ENCODE results near the gene PSMB4. TPM values are rescaled to one million over a fixed set of nuclear protein-coding genes. Genes with fewer than 3 reads are reported as not detected.
"Not testable (repeated sequence)": the region's sequence is repeated elsewhere in the genome, so short reads cannot be mapped to it uniquely, and the experiment has no call there.

Gene PSMB4
- polyA plus RNA-seq, 6 donors from 2014 or later, result 50.2 to 79.3 (median 57.7) TPM

- no peak for ATAC-seq (ENCODE audit: low read depth in 2 of 2)
- H3K4me3 Mint-ChIP-seq, result no peak overlapping the region
- no peak for DNase-seq
- H3K36me3 Mint-ChIP-seq, result peaks cover 16 to 20% of the 10 kb centered on the region in 2 donors
- H3K27me3 Mint-ChIP-seq, result no peaks in the 10 kb centered on the region
- peak overlapping the region in 3 of 6 donors; percentile 52 to 65 (median 53) for H3K27ac Mint-ChIP-seq
- peaks cover 0 to 4% (median 0%) of the 10 kb centered on the region in 3 donors for H3K4me1 Mint-ChIP-seq
- H3K9me3 Mint-ChIP-seq, result no peaks in the 10 kb centered on the region
These were observed 28.7 kb downstream of the PSMB4 start for GRCh38 chr1:151428068-151428467.

- not testable (repeated sequence) for ATAC-seq (ENCODE audit: low read depth in 2 of 2); H3K4me3 Mint-ChIP-seq; H3K36me3 Mint-ChIP-seq; H3K27ac Mint-ChIP-seq; H3K27me3 Mint-ChIP-seq; H3K9me3 Mint-ChIP-seq; DNase-seq
- H3K4me1 Mint-ChIP-seq, result peaks cover 9 to 39% (median 17%) of the 10 kb centered on the region in 3 donors
These were observed 34.5 kb downstream of the PSMB4 start for GRCh38 chr1:151433827-151434226.

- no peak overlapping the region for H3K4me3 Mint-ChIP-seq
- peaks cover 0 to under 1% of the 10 kb centered on the region in 2 donors for H3K36me3 Mint-ChIP-seq
- H3K4me1 Mint-ChIP-seq, result peaks cover 10 to 44% (median 25%) of the 10 kb centered on the region in 3 donors
- peak overlapping the region in 1 of 6 donors; percentile 30 for H3K27ac Mint-ChIP-seq
- H3K9me3 Mint-ChIP-seq, result no peaks in the 10 kb centered on the region
- ATAC-seq (ENCODE audit: low read depth in 2 of 2), result no peak
- no peaks in the 10 kb centered on the region for H3K27me3 Mint-ChIP-seq
- DNase-seq, result no peak
These were observed 35.8 kb downstream of the PSMB4 start for GRCh38 chr1:151435174-151435573.

GRCh38 chr1:151436985-151437384 lies 37.6 kb downstream of the PSMB4 start:
- Mint-ChIP-seq H3K36me3 (peaks cover 0 to 11% of the 10 kb centered on the region in 2 donors), H3K4me1 (peaks cover 20 to 49% (median 38%) of the 10 kb centered on the region in 3 donors), H3K27me3 (no peaks in the 10 kb centered on the region), H3K9me3 (no peaks in the 10 kb centered on the region), H3K27ac (no peak overlapping the region), H3K4me3 (no peak overlapping the region)
- no peak for DNase-seq
- ATAC-seq (ENCODE audit: low read depth in 2 of 2), result no peak

- peaks cover 20 to 49% (median 38%) of the 10 kb centered on the region in 3 donors for H3K4me1 Mint-ChIP-seq
- not testable (repeated sequence) for H3K27ac Mint-ChIP-seq; ATAC-seq (ENCODE audit: low read depth in 2 of 2); H3K9me3 Mint-ChIP-seq; H3K27me3 Mint-ChIP-seq; DNase-seq
- H3K4me3 Mint-ChIP-seq, result peak overlapping the region in 1 of 8 donors; percentile 16
- peaks cover 0 to 11% of the 10 kb centered on the region in 2 donors for H3K36me3 Mint-ChIP-seq
These were observed 38.0 kb downstream of the PSMB4 start for GRCh38 chr1:151437396-151437795.

- ATAC-seq (ENCODE audit: low read depth in 2 of 2) (peak; percentile 95 to 98), DNase-seq (peak; percentile 60)
- Mint-ChIP-seq H3K9me3 (no peaks in the 10 kb centered on the region), H3K4me1 (peaks cover 31 to 55% (median 31%) of the 10 kb centered on the region in 3 donors), H3K27me3 (no peaks in the 10 kb centered on the region), H3K4me3 (peak overlapping the region in 1 of 8 donors; percentile 15), H3K27ac (peak overlapping the region in 1 of 6 donors; percentile 4), H3K36me3 (peaks cover 0 to 11% of the 10 kb centered on the region in 2 donors)
These were observed 44.7 kb downstream of the PSMB4 start for GRCh38 chr1:151443846-151444782.

GRCh38 chr1:151444783-151445177 lies 45.4 kb downstream of the PSMB4 start:
- H3K27me3 Mint-ChIP-seq, result no peaks in the 10 kb centered on the region
- DNase-seq (no peak), ATAC-seq (ENCODE audit: low read depth in 2 of 2) (no peak)
- H3K4me3 Mint-ChIP-seq, result peak overlapping the region in 2 of 8 donors; percentile 15 to 36
- H3K4me1 Mint-ChIP-seq, result peaks cover 27 to 56% (median 33%) of the 10 kb centered on the region in 3 donors
- H3K9me3 Mint-ChIP-seq, result no peaks in the 10 kb centered on the region
- H3K36me3 Mint-ChIP-seq, result peaks cover 0 to 11% of the 10 kb centered on the region in 2 donors
- no peak overlapping the region for H3K27ac Mint-ChIP-seq

- Mint-ChIP-seq H3K27me3 (no peaks in the 10 kb centered on the region), H3K4me3 (no peak overlapping the region), H3K36me3 (no peaks in the 10 kb centered on the region), H3K4me1 (peaks cover 20 to 63% (median 23%) of the 10 kb centered on the region in 3 donors), H3K9me3 (no peaks in the 10 kb centered on the region), H3K27ac (peak overlapping the region in 2 of 6 donors; percentile 7 to 70)
- DNase-seq, result no peak
- no peak for ATAC-seq (ENCODE audit: low read depth in 2 of 2)
These were observed 48.3 kb downstream of the PSMB4 start for GRCh38 chr1:151447696-151448095.

Other genes with a start within 250 kb of the PSMB4 start
- 10 to 100 TPM in 2 of 6 donors, 1 to 10 TPM in 3, not detected in 1; 5.0 to 15.6 (median 8.3) TPM for gene TNFAIP8L2, start 242.9 kb upstream of the PSMB4 start, polyA plus RNA-seq (ENCODE audit: low read depth in 6 of 6)
- 1 to 10 TPM in 1 of 6 donors, under 1 TPM in 4, not detected in 1; 0.25 to 1.1 (median 0.60) TPM for gene LYSMD1, start 233.7 kb upstream of the PSMB4 start, polyA plus RNA-seq (ENCODE audit: low read depth in 6 of 6)
- gene SCNM1, start 233.4 kb upstream of the PSMB4 start, polyA plus RNA-seq (ENCODE audit: low read depth in 6 of 6), result 10 to 100 TPM; 62.2 to 96.1 (median 71.2) TPM
- gene TMOD4, start 223.6 kb upstream of the PSMB4 start, polyA plus RNA-seq (ENCODE audit: low read depth in 6 of 6), result 1 to 10 TPM in 1 of 6 donors, under 1 TPM in 2, not detected in 3; 0.32 to 1.2 (median 0.53) TPM
- 10 to 100 TPM; 58.1 to 81.1 (median 72.1) TPM for gene VPS72, start 209.4 kb upstream of the PSMB4 start, polyA plus RNA-seq (ENCODE audit: low read depth in 6 of 6)
- 10 to 100 TPM; 17.0 to 22.9 (median 19.7) TPM for gene PIP5K1A, start 201.0 kb upstream of the PSMB4 start, polyA plus RNA-seq (ENCODE audit: low read depth in 6 of 6)
- gene PSMD4, start 144.8 kb upstream of the PSMB4 start, polyA plus RNA-seq (ENCODE audit: low read depth in 6 of 6), result 100 to 1,000 TPM; 253 to 417 (median 291) TPM
- gene ZNF687, start 117.3 kb upstream of the PSMB4 start, polyA plus RNA-seq (ENCODE audit: low read depth in 6 of 6), result 1 to 10 TPM in 4 of 6 donors, under 1 TPM in 2; 0.08 to 2.6 (median 1.6) TPM
- gene PI4KB, start 72.2 kb upstream of the PSMB4 start, polyA plus RNA-seq (ENCODE audit: low read depth in 6 of 6), result 10 to 100 TPM; 35.0 to 80.3 (median 61.5) TPM
- 100 to 1,000 TPM; 113 to 139 (median 130) TPM for gene RFX5, start 52.3 kb upstream of the PSMB4 start, polyA plus RNA-seq (ENCODE audit: low read depth in 6 of 6)
- gene SELENBP1, start 26.9 kb upstream of the PSMB4 start, polyA plus RNA-seq (ENCODE audit: low read depth in 6 of 6), result under 1 TPM in 2 of 6 donors, not detected in 4; 0.20 to 0.53 TPM
- gene POGZ, start 59.9 kb downstream of the PSMB4 start, polyA plus RNA-seq (ENCODE audit: low read depth in 6 of 6), result 10 to 100 TPM in 1 of 6 donors, 1 to 10 TPM in 5; 2.5 to 15.0 (median 8.0) TPM
- gene CGN, start 111.8 kb downstream of the PSMB4 start, polyA plus RNA-seq (ENCODE audit: low read depth in 6 of 6), result under 1 TPM in 3 of 6 donors, not detected in 3; 0.07 to 0.43 (median 0.13) TPM
- 1 to 10 TPM in 4 of 6 donors, under 1 TPM in 1, not detected in 1; 0.43 to 1.6 (median 1.1) TPM for gene TUFT1, start 140.7 kb downstream of the PSMB4 start, polyA plus RNA-seq (ENCODE audit: low read depth in 6 of 6)
- gene SNX27, start 212.5 kb downstream of the PSMB4 start, polyA plus RNA-seq (ENCODE audit: low read depth in 6 of 6), result 10 to 100 TPM in 5 of 6 donors, 1 to 10 TPM in 1; 4.2 to 17.2 (median 13.1) TPM